ENCODE measurements around the gene SNRNP25. TPM values are rescaled to one million over a fixed set of nuclear protein-coding genes. Genes with fewer than 3 reads are reported as not detected.
"Not testable (repeated sequence)": the region's sequence is repeated elsewhere in the genome, so short reads cannot be mapped to it uniquely, and the experiment has no call there.

The SNRNP25 gene
- total RNA-seq, 1 donor from 2014 or later, result 77.5 TPM

DNA sequence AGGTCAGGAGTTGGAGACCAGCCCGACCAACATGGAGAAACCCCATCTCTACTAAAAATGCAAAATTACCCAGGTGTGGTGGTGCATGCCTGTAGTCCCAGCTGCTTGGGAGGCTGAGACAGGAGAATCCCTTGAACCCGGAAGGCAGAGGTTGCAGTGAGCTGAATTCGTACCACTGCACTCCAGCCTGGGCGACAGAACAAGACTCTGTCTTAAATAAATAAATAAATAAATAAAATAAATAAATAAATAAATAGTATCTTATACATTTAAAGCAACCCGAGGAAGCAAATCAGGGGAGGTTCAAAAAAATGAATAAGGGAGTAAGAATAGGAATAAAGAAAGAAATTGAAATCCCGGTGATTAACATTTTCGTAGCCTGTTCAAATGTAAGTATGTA is 7.1 kb upstream of the SNRNP25 start:
- H3K27ac Mint-ChIP-seq; H3K9me3 Mint-ChIP-seq; DNase-seq (ENCODE audit: low spot score); intact Hi-C loops (cut with micrococcal nuclease); H3K4me3 Mint-ChIP-seq (ENCODE audit: low read depth); H3K27me3 Mint-ChIP-seq (ENCODE audit: low read depth): not testable (repeated sequence)
- Mint-ChIP-seq H3K36me3 (ENCODE audit: low read depth) (peaks cover 77% of the 10 kb centered on the region), H3K4me1 (ENCODE audit: low read depth) (peaks cover 30% of the 10 kb centered on the region)

DNA sequence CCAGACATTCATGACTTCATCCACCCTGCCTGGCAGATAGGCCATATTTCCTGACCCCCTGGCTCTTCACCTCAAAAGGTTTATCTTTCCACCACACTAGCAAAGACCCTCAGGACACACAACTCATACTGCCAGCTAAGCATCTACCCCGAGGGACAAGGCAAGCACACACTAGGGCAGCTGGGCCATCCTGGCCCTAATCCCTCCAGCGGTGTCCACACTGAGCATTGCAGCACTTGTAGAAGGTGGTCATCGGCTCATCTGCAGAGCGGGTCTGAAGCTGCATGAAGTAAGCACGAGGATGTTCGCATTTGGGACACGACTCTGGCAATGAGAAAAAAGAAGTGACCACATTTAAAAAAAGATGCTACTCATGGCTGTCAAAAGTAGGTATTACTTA is 6.4 kb upstream of the SNRNP25 start:
- Mint-ChIP-seq H3K4me3 (ENCODE audit: low read depth) (no peak overlapping the region), H3K36me3 (ENCODE audit: low read depth) (peaks cover 75% of the 10 kb centered on the region), H3K27ac (no peak overlapping the region)

DNA sequence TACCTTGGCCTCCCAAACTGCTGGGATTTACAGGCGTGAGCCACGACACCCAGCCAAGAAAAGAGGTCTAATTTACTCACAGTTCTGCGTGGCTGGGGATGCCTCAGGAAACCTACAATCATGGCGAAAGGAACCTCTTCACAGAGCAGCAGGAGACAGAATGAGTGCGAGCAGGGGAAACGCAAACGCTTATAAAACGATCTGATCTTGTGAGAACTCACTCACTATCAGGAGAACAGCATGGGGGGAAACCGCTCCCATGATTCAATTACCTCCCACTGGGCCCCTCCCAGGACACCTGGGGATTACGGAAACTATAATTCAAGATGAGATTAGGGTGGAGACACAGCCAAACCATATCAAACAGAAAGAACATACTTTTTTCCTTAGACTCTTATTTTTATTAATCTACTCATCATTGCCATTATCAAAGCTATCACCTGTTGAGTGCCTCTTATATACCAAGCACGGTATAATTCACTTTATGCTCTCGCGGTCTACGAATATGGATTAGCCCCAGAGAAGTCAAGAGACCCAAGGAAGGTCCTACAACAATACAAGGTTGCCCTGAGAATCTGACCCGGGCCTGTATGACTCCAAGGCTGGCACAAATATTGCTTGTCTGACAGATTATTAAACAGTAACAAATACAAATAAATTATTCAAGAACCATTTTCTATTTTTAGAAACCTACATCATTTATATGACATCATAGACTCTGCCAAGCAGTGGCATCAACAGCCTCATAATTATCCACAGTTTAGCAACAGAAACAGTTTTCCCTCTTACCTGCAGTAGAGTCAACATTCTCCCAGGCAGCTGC is 2.6 kb upstream of the SNRNP25 start:
- Mint-ChIP-seq H3K36me3 (ENCODE audit: low read depth) (peaks cover 45% of the 10 kb centered on the region), H3K9me3 (no peaks in the 10 kb centered on the region), H3K4me1 (ENCODE audit: low read depth) (peaks cover 24% of the 10 kb centered on the region), H3K27me3 (ENCODE audit: low read depth) (no peaks in the 10 kb centered on the region), H3K27ac (peak overlapping the region; percentile 12), H3K4me3 (ENCODE audit: low read depth) (peak overlapping the region; percentile 97)
- intact Hi-C loops (cut with micrococcal nuclease), result no loop called here
- no peak for DNase-seq (ENCODE audit: low spot score)

More for the DNA sequence above, 6.4 kb upstream of the SNRNP25 start:
- intact Hi-C loops (cut with micrococcal nuclease), result no loop called here
- no peak for DNase-seq (ENCODE audit: low spot score)
- no peaks in the 10 kb centered on the region for H3K27me3 Mint-ChIP-seq (ENCODE audit: low read depth)
- H3K9me3 Mint-ChIP-seq, result no peaks in the 10 kb centered on the region
- peaks cover 25% of the 10 kb centered on the region for H3K4me1 Mint-ChIP-seq (ENCODE audit: low read depth)

DNA sequence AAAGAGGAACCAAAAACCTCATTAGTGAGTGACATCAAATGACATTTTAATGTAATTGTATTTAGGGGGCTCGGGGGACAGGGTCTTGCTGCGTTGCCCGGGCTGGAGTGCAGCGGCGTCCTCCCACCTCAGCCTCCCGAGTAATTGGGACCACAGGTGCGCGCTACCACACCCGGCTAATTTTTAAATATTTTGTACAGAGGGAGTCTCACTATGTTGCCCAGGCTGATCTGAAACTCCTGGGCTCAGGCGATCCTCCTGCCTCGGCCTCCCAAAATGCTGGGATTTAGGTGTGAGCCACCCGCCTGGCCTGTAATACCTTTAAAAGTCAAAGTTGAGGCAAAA is 581 bp downstream of the SNRNP25 start:
- DNase-seq (ENCODE audit: low spot score), result no peak
- no peaks in the 10 kb centered on the region for H3K27me3 Mint-ChIP-seq (ENCODE audit: low read depth)
- peaks cover 20% of the 10 kb centered on the region for H3K4me1 Mint-ChIP-seq (ENCODE audit: low read depth)
- intact Hi-C loops (cut with micrococcal nuclease), result no loop called here
- no peaks in the 10 kb centered on the region for H3K9me3 Mint-ChIP-seq
- peak overlapping the region; percentile 97 for H3K4me3 Mint-ChIP-seq (ENCODE audit: low read depth)
- peaks cover 40% of the 10 kb centered on the region for H3K36me3 Mint-ChIP-seq (ENCODE audit: low read depth)
- H3K27ac Mint-ChIP-seq, result no peak overlapping the region

DNA sequence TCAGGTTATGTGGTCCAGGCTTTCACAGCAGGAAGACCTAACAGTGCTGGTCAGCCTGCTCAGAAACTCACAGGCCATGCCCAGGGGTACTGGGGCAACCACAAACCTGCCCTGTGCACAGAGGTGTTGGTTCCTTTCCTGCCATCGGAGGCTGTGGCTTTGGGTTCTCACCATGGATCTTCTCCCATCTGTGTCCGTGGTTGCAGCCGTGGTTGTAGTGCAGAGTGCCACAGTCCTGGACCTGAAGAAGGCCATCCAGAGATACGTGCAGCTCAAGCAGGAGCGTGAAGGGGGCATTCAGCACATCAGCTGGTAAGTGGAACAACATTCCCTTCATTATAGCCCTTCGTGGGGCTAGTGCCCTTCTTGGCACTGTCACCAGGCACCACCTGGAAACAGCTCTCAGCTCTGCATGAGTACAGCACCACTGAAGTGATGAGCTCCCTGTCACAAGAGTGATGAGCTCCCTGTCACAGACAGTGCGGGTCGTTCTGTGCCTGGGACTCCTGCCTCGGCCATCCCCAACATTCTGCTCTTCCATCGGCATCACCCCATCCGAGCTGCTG is 2.0 kb downstream of the SNRNP25 start:
- intact Hi-C loops (cut with micrococcal nuclease), result no loop called here
- Mint-ChIP-seq H3K9me3 (no peaks in the 10 kb centered on the region), H3K4me1 (ENCODE audit: low read depth) (peaks cover 19% of the 10 kb centered on the region), H3K36me3 (ENCODE audit: low read depth) (peaks cover 34% of the 10 kb centered on the region), H3K27ac (no peak overlapping the region), H3K4me3 (ENCODE audit: low read depth) (peak overlapping the region; percentile 76), H3K27me3 (ENCODE audit: low read depth) (no peaks in the 10 kb centered on the region)
- DNase-seq (ENCODE audit: low spot score), result no peak

DNA sequence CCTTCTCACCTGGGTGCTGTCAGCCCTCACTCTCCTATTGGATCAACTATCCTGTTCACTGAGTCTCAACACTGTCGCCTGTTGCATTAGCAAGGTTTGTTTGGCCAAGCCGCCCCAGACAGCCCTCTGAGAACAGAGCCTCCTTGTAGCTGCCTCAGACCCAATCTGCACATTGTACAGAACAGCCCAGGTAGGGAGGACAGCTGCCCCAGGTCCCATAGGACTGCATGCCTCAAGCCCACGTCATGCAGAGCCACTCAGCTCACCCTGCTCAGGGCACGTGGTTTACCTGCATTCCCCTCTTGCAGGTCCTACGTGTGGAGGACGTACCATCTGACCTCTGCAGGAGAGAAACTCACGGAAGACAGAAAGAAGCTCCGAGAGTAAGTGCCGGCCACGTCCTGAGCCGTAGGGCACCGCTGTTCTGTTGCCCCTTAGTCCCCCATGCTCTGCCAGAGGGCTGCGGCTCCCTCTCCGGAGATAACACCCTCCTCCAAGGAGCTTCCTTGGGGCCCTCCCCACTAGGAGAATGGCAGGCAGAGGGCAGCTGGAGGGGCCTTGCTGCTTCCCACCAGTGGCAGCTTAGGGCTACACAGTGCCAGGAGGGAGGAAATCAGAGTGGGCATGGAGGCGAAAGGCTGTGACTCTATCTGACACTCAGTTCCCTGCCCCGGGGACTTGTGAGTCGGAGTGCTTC is 2.8 kb downstream of the SNRNP25 start:
- Mint-ChIP-seq H3K4me3 (ENCODE audit: low read depth) (peak overlapping the region; percentile 24), H3K27me3 (ENCODE audit: low read depth) (no peaks in the 10 kb centered on the region), H3K9me3 (no peaks in the 10 kb centered on the region), H3K36me3 (ENCODE audit: low read depth) (peaks cover 27% of the 10 kb centered on the region), H3K27ac (no peak overlapping the region), H3K4me1 (ENCODE audit: low read depth) (peaks cover 13% of the 10 kb centered on the region)
- no peak for DNase-seq (ENCODE audit: low spot score)
- intact Hi-C loops (cut with micrococcal nuclease), result no loop called here

DNA sequence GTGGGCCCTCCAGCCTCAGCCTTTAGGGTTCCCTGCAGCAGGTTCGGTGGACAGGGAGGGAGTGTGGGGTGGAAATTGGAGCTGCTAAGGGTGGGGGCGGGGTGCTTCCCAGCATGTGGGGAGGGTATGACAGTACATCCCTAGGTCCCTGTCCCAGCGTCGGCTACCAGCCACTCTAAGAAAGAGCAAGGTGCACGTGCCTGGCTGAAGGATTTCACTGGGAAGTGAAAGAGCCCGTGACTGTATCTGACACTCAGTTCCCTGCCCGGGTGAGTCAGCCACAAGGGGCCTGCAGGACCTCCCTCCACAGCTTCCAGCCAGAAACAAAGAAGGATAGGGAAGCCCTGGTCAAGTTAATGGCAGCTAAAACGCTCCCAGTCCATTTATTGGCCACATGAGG is 4.1 kb downstream of the SNRNP25 start:
- H3K36me3 Mint-ChIP-seq (ENCODE audit: low read depth), result peaks cover 20% of the 10 kb centered on the region
- DNase-seq (ENCODE audit: low spot score), result no peak
- intact Hi-C loops (cut with micrococcal nuclease), result no loop called here
- peaks cover 10% of the 10 kb centered on the region for H3K4me1 Mint-ChIP-seq (ENCODE audit: low read depth)
- H3K9me3 Mint-ChIP-seq, result no peaks in the 10 kb centered on the region
- H3K27me3 Mint-ChIP-seq (ENCODE audit: low read depth), result no peaks in the 10 kb centered on the region
- no peak overlapping the region for H3K27ac Mint-ChIP-seq
- no peak overlapping the region for H3K4me3 Mint-ChIP-seq (ENCODE audit: low read depth)

DNA sequence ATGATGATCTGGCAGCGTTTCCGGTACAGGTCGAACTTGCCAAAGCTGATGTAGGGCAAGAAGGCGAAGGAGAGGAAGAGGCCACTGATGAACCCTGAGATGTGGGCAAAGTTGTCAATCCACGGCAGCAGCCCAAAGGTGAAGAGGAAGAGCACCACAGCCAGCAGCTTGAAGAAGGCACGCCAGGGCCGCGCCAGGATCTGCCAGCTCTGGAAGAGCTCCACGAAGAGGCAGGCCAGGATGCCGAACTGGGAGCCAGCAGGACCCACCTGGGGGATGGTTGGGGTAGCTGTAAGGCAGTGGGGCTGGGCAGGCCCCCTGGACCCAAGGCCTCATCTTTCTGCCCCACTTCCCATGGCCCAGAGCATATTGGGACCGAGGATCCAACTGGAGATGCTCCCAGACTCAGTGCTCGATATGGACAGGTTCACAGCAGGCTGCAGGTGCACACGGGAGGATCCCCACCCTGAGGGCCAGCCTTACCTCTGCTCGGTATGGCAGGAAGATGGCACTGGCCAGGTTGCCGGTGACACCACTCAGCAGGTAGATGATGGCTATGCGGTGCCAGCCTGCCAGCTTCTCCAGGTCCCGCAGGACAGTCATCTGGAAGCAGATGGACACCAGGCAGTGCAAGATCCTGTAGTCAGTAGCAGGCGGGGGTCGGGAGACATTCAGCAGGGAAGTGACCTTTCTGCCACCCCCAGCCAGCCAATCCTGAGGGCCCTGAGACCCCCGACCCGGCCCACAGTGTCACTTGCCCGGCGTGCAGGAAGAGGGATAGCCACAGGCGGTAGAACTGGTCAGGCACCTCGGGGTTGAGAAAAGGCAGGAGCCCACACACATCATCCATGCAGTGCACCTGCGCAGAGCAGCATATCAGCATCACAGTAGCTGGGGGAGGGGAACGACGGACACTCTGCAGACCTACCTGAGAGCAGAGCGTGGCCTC is 5.1 kb downstream of the SNRNP25 start:
- no peaks in the 10 kb centered on the region for H3K27me3 Mint-ChIP-seq (ENCODE audit: low read depth)
- no peak for DNase-seq (ENCODE audit: low spot score)
- H3K27ac Mint-ChIP-seq, result no peak overlapping the region
- H3K4me1 Mint-ChIP-seq (ENCODE audit: low read depth), result peaks cover 9% of the 10 kb centered on the region
- no peaks in the 10 kb centered on the region for H3K9me3 Mint-ChIP-seq
- no peak overlapping the region for H3K4me3 Mint-ChIP-seq (ENCODE audit: low read depth)
- peaks cover 16% of the 10 kb centered on the region for H3K36me3 Mint-ChIP-seq (ENCODE audit: low read depth)
- intact Hi-C loops (cut with micrococcal nuclease), result no loop called here

DNA sequence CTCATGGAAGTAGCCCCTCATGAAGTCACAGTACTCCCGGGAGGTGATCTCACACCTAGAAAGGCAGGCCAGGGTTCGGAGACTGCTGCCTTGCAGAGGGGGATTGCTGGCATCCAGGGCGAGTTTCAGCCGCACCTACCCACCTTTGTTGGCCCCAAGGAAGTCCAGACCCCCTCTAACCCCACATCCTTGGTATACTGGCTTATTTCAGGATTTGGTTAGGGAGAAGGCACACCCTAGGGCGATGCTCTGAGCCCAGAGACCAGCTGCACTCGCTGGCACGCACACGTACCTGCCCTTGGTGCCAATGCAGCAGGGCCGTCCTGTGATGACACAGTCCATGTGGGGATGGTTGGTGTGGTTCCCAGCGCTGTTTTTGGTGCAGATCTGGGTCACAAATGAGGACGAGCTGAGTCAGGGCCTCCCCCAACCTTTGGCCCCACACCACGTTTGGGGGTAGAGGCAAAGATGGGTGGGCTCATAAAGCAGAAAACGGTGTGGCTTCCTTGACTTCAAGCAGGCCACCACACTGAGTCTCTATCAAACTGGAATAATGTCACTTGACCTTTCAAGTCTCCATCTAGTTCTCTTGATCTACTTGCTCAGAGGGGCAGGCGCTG is 5.9 kb downstream of the SNRNP25 start:
- H3K36me3 Mint-ChIP-seq (ENCODE audit: low read depth), result peaks cover 16% of the 10 kb centered on the region
- DNase-seq (ENCODE audit: low spot score), result no peak
- peaks cover 6% of the 10 kb centered on the region for H3K4me1 Mint-ChIP-seq (ENCODE audit: low read depth)
- intact Hi-C loops (cut with micrococcal nuclease), result no loop called here
- no peaks in the 10 kb centered on the region for H3K9me3 Mint-ChIP-seq
- no peak overlapping the region for H3K27ac Mint-ChIP-seq
- no peaks in the 10 kb centered on the region for H3K27me3 Mint-ChIP-seq (ENCODE audit: low read depth)
- H3K4me3 Mint-ChIP-seq (ENCODE audit: low read depth), result no peak overlapping the region

DNA sequence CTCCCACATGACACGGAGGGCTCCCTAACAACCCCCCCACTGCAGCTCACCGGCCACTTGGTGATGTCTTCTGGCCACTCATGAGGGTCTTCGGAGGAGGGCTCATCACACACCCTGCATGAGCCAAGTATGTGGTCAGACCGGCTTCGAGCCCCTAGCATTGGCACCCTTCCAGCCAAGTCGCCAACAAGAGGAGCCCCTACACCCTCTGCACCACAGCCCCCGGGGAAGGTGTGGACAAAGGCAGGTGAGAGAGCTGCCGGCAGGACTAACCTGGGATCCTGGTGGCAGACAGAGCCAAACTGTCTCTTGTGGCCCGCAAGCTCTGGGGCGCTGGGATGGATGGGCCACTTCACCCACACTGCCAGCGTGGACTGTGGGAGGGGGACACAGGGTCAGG is 6.5 kb downstream of the SNRNP25 start:
- Mint-ChIP-seq H3K4me3 (ENCODE audit: low read depth) (no peak overlapping the region), H3K36me3 (ENCODE audit: low read depth) (peaks cover 16% of the 10 kb centered on the region), H3K9me3 (no peaks in the 10 kb centered on the region), H3K27me3 (ENCODE audit: low read depth) (no peaks in the 10 kb centered on the region), H3K4me1 (ENCODE audit: low read depth) (peaks cover 4% of the 10 kb centered on the region), H3K27ac (no peak overlapping the region)
- DNase-seq (ENCODE audit: low spot score), result no peak
- intact Hi-C loops (cut with micrococcal nuclease), result no loop called here

DNA sequence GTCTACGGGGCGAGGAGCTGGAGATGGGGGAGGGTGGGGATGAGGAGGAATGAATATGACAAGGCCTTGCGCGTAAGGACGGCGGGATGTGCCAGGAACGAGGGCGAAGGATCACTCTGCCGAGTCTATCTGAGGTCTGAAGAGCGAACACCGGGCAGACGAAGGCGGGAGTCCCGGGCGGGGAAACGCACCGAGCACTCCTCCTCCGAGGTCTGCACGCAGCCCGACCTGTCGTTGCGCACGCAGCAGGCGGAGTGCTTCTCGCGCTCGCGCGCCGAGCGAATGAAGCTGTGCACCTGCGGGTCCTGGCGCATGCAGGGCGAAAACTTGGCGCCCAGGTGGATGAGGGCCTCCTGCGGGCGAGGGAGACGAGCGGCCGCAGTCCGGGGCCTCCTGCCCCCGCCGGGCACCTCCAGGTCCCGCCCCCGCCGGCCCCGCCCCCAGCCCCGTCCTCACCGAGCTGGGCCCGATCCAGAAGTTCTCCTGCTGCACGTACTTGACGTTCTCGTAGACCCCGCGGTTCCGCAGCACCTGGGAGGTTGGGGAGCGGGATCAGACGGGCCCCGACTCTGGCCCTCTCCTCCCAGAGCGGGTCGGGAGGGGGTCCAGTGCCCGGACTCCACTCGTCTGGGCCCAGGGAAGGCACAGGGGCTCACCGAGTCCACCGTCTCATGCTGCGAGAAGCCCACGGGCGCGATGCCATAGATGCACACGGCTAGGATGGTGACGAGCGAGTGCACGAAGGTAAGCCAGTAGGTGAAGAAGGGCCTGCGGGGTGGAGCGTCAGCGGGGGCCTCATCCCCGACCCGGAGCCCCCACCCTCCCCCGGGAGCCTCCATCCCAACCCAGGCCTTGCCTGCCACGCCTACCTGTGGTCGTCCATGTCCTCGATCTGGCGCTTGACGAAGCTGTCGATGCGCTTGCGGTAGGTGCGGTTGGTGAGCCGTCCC is 7.6 kb downstream of the SNRNP25 start:
- no peak for DNase-seq (ENCODE audit: low spot score)
- H3K36me3 Mint-ChIP-seq (ENCODE audit: low read depth), result peaks cover 13% of the 10 kb centered on the region
- no peaks in the 10 kb centered on the region for H3K9me3 Mint-ChIP-seq
- peaks cover 7% of the 10 kb centered on the region for H3K4me1 Mint-ChIP-seq (ENCODE audit: low read depth)
- H3K4me3 Mint-ChIP-seq (ENCODE audit: low read depth), result no peak overlapping the region
- H3K27ac Mint-ChIP-seq, result no peak overlapping the region
- intact Hi-C loops (cut with micrococcal nuclease), result no loop called here
- H3K27me3 Mint-ChIP-seq (ENCODE audit: low read depth), result no peaks in the 10 kb centered on the region

Data from activated T-helper 2 cell treated with anti-CD3 and anti-CD28 coated beads, Interferon-gamma antibody, Interleukin-2, Interleukin-4, amounts not matched to agents 10 μg/mL and 5 μg/mL and 100 μg/mL, durations not matched to agents 14 hours and 24 hours and 36 hours (primary cell).